Activated CD4-positive, alpha-beta T cell treated with anti-CD3 and anti-CD28 coated beads, Interleukin-2, amount 10 ng/mL, durations not matched to agents 24 days and 14 days (primary cell): ENCODE measurements around the gene ZNF611. TPM values are rescaled to one million over a fixed set of nuclear protein-coding genes. Genes with fewer than 3 reads are reported as not detected.
A peak's percentile ranks its signal among the peaks of the same experiment; 100 is the strongest.
"Not testable (repeated sequence)": the region's sequence is repeated elsewhere in the genome, so short reads cannot be mapped to it uniquely, and the experiment has no call there.

Experiments
- DNase-seq: peaks from one replicate; pipeline ENCODE4 v3.0.0; 2022
- H3K27ac Mint-ChIP-seq: one replicate; pipeline ENCODE4 v1.8.0; 2022; ENCODE audit warnings: mild to moderate bottlenecking, mixed read lengths
- H3K27me3 Mint-ChIP-seq: one replicate; pipeline ENCODE4 v1.8.0; 2022; ENCODE audit warnings: mixed read lengths
- H3K36me3 Mint-ChIP-seq: one replicate; pipeline ENCODE4 v1.8.0; 2022; ENCODE audit warnings: low read depth, mild to moderate bottlenecking, mixed read lengths
- H3K4me1 Mint-ChIP-seq: one replicate; pipeline ENCODE4 v1.8.0; 2021; ENCODE audit warnings: mixed read lengths
- H3K4me3 Mint-ChIP-seq: one replicate; pipeline ENCODE4 v1.8.0; 2022; ENCODE audit warnings: mild to moderate bottlenecking, moderate library complexity, mixed read lengths
- H3K9me3 Mint-ChIP-seq: one replicate; pipeline ENCODE4 v1.8.0; 2021; ENCODE audit warnings: mixed read lengths
- intact Hi-C: fragments of 100-400 bp; cut with micrococcal nuclease; formaldehyde crosslinking; loops from one replicate; pipeline ENCODE4 v1.15.1; 2023
- total RNA-seq: library from RNA; stranded (reverse); gene quantifications from 2 replicates; pipeline ENCODE4 v1.2.3, GENCODE V29; 2022

Gene ZNF611
- total RNA-seq, 1 donor from 2014 or later: 18.2 TPM

DNA sequence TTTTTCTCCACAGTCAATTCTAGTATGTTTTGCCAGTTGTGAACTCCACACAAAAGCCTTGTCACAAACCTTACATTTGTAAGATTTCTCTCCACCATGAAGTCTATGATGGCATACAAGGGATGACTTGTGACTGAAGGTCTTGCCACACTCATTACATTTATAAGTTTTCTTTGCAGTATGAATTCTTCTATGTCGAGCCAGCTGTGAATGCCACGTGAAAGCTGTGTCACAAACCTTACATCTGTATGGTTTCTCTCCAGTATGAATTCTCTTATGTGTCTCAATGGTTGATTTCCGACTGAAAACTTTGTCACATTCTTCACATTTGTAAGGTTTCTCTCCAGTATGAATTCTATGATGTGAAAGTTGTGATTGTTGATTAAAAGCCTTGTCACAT is 29.2 kb downstream of the ZNF611 start:
- H3K27me3 Mint-ChIP-seq, H3K4me3 Mint-ChIP-seq, DNase-seq, intact Hi-C loops, H3K4me1 Mint-ChIP-seq, H3K27ac Mint-ChIP-seq: not testable (repeated sequence)
- H3K36me3 Mint-ChIP-seq: peaks cover 73% of the 10 kb centered on the region
- H3K9me3 Mint-ChIP-seq: peaks cover 35% of the 10 kb centered on the region

DNA sequence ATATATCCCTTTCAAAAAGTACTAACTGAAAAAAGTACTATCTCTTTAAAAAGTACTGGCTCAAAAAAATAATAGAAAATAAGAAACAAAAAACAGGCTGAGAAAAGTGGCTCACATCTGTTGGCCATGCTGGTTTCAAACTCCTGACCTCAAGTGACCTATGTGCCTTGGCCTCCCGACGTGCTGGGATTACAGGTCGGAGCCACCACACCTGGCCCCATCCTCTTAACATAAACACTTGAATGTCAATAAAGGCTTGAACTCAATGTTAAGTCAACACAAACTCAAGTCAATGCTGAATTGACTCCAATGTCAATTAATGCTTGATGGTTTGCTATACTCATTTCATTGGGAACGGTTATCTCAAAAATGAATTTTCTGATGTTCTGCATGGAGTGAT is 30.9 kb downstream of the ZNF611 start:
- peaks cover 69% of the 10 kb centered on the region for H3K36me3 Mint-ChIP-seq
- no peak overlapping the region for H3K27ac Mint-ChIP-seq
- H3K4me3 Mint-ChIP-seq: no peak overlapping the region
- peaks cover 39% of the 10 kb centered on the region for H3K9me3 Mint-ChIP-seq
- DNase-seq: no peak
- H3K4me1 Mint-ChIP-seq: no peaks in the 10 kb centered on the region
- no peaks in the 10 kb centered on the region for H3K27me3 Mint-ChIP-seq
- intact Hi-C loops: no loop called here

DNA sequence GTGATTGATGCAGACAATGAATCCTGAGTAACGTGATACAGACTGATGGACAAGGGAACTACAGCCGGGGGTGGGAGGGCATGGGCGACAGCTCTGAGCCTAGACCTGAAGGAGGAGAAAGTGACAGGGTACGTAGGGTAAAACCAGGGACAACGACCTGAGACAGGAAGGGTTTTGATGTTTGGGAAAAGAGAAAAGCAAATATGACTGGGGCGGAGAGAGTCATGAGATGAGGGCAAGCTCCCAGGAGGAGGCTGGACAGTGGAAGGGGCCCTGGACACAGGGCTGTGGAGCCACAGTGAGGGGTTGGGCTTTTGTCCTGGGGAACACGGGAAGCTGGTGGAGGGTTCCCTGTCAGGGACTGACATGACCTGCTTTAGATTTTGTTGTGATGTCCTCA is 34.2 kb downstream of the ZNF611 start:
- intact Hi-C loops: no loop called here
- no peaks in the 10 kb centered on the region for H3K4me1 Mint-ChIP-seq
- no peak for DNase-seq
- H3K4me3 Mint-ChIP-seq: no peak overlapping the region
- H3K9me3 Mint-ChIP-seq: peaks cover 33% of the 10 kb centered on the region
- peaks cover 40% of the 10 kb centered on the region for H3K36me3 Mint-ChIP-seq
- no peak overlapping the region for H3K27ac Mint-ChIP-seq
- no peaks in the 10 kb centered on the region for H3K27me3 Mint-ChIP-seq

DNA sequence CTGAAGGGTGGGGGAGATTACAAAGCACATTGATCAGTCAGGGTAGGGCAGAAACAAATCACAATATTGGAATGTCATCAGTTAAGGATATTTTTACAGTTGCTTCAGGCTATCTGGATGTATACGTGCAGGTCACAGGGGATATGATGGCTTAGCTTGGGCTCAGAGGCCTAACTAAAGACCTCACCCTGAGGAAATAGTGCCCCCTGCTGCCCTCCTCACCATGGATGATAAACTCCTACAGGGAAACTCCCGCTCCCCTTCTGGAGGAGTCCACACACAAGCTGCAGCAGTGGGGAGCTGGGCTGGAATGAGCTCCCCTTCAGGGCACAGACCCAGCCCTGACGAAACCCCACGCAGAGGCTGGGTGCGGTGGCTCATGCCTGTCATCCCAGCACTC is 35.3 kb downstream of the ZNF611 start:
- H3K4me1 Mint-ChIP-seq, DNase-seq, intact Hi-C loops, H3K27ac Mint-ChIP-seq, H3K4me3 Mint-ChIP-seq, H3K27me3 Mint-ChIP-seq: not testable (repeated sequence)
- H3K36me3 Mint-ChIP-seq: peaks cover 29% of the 10 kb centered on the region
- H3K9me3 Mint-ChIP-seq: peaks cover 22% of the 10 kb centered on the region

DNA sequence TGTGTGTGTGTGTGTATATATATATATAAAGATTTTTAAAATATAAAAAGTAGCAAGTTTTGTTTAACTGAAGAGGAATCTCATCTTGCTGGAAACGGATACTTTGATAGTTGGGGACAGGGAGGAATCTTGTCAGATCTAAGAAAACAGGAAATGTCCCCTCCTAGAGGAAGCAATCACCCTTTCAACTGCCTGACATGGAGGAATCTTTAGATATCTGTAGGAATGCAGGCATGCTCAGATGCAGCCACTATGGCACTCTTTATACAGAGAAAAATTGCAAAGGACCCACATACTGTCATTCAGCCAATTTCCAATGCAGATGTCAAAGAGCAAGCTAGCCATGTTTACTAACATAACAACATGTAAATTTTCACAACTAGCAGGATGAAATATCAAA is 38.8 kb downstream of the ZNF611 start:
- no peak for DNase-seq
- intact Hi-C loops: no loop called here
- no peak overlapping the region for H3K27ac Mint-ChIP-seq
- peaks cover 18% of the 10 kb centered on the region for H3K9me3 Mint-ChIP-seq
- peaks cover 16% of the 10 kb centered on the region for H3K36me3 Mint-ChIP-seq
- H3K4me3 Mint-ChIP-seq: no peak overlapping the region
- no peaks in the 10 kb centered on the region for H3K27me3 Mint-ChIP-seq
- no peaks in the 10 kb centered on the region for H3K4me1 Mint-ChIP-seq

DNA sequence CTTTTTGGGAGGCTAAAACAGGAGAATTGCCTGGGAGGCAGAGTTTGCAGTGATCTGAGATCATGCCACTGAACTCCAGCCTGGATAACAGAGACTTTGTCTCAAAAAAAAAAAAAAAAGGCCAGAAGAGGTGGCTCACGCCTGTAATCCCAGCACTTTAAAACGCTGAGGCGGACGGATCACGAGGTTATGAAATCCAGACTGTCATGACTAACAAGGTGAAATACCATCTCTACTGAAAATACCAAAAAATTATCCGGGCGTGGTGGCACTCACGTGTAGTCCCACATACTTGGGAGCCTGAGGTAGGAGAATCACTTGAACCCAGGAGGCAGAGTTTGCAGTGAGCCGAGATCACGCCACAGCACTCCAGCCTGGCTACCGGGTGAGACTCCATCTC is 39.9 kb downstream of the ZNF611 start:
- peaks cover 7% of the 10 kb centered on the region for H3K4me1 Mint-ChIP-seq
- intact Hi-C loops: no loop called here
- H3K9me3 Mint-ChIP-seq: peaks cover 14% of the 10 kb centered on the region
- no peak for DNase-seq
- H3K27ac Mint-ChIP-seq: no peak overlapping the region
- no peaks in the 10 kb centered on the region for H3K27me3 Mint-ChIP-seq
- no peak overlapping the region for H3K4me3 Mint-ChIP-seq
- H3K36me3 Mint-ChIP-seq: peaks cover 7% of the 10 kb centered on the region

DNA sequence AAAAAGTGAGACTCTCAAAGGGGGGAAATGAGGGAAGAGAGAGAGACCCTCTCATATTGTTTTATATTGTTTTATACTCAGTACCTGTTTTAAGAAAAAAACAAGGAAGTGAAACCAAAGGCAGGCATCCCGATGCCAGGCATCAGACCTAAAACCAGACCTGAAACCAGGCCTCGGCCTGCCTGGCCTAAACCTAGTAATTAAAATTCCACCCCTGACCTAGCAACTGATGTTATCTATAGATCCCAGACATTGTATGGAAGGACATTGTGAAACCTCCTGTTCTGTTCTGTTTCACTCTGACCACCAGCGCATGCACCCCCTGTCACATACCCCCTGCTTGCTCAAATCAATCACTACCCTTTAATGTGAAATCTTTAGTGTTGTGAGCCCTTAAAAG is 40.6 kb downstream of the ZNF611 start:
- H3K27me3 Mint-ChIP-seq, DNase-seq, H3K4me3 Mint-ChIP-seq, intact Hi-C loops, H3K36me3 Mint-ChIP-seq, H3K27ac Mint-ChIP-seq: not testable (repeated sequence)
- peaks cover 11% of the 10 kb centered on the region for H3K4me1 Mint-ChIP-seq
- H3K9me3 Mint-ChIP-seq: peaks cover 12% of the 10 kb centered on the region

DNA sequence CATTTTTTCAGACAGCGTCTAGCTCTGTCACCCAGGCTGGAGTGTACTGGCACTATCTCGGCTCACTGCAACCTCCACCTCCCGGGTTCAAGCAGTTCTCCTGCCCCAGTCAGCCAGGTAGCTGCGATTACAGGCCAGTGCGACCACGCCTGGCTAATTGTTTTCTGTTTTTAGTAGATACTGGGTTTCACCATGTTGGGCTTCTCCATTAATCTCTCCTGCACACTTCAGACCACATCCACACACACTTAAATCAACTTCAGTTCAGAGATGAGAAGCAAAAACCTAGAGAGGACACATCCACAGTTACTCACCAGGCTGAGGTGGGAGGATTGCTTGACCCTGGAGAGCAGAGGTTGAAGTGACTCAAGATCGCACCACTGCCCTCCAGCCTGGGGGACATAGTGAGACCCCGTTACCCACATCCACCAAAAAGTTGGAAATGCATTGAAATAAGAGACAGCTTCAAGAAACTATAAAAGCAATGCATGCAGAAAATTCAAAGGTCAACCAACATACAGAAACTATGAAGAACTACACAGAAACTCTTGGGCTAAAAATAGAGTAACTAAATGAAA is 42.3 kb downstream of the ZNF611 start:
- H3K27me3 Mint-ChIP-seq: no peaks in the 10 kb centered on the region
- intact Hi-C loops: no loop called here
- DNase-seq: no peak
- H3K9me3 Mint-ChIP-seq: peaks cover 1% of the 10 kb centered on the region
- no peak overlapping the region for H3K27ac Mint-ChIP-seq
- no peak overlapping the region for H3K4me3 Mint-ChIP-seq
- peaks cover 13% of the 10 kb centered on the region for H3K36me3 Mint-ChIP-seq
- H3K4me1 Mint-ChIP-seq: peaks cover 22% of the 10 kb centered on the region

DNA sequence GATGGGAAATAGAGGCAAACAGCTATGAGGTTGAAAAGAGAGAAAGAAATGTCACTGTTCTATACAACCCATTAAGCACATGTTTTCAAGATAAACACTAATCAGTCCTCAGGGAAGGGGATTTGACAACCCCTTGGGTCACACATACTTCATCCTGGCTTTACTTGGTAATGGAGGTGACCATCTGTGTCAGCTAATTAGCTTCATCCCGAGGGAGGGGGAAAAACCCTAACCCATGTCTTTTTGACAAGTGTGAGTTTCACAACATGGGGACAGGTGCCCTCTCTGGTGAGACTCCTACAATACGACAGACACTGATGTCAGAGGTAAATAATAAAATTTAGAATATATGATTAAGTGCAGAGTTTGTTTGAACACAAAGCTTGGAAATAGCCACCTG is 43.1 kb downstream of the ZNF611 start:
- Mint-ChIP-seq H3K36me3 (peaks cover 13% of the 10 kb centered on the region), H3K9me3 (no peaks in the 10 kb centered on the region), H3K27ac (no peak overlapping the region), H3K4me3 (peak overlapping the region; percentile 94), H3K27me3 (no peaks in the 10 kb centered on the region), H3K4me1 (peaks cover 22% of the 10 kb centered on the region)
- DNase-seq: no peak
- intact Hi-C loops: loop anchor here (2.0 kb wide), 1 partner anchor 165 kb away; the partner anchor contains the start of gene ZNF808

DNA sequence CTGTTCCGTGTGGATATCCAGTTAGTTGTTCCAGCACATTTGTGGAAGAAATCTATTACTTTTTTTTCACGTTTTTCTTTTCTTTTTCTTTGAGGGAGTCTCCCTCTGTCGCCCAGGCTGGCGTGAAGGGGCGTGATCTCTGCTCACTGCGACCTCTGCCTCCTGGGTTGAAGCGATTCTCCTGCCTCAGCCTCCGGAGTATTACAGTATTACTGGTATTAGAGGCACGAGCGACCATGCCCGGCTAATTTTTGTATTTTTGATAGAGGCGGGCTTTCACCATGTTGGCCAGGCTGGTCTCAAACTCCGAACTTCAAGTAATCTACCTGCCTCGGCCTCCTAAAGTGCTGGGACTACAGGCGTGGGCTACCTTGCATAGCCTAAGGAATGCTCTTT is 43.6 kb downstream of the ZNF611 start:
- Mint-ChIP-seq H3K4me3 (peak overlapping the region; percentile 94), H3K4me1 (peaks cover 22% of the 10 kb centered on the region), H3K27ac (peak overlapping the region; percentile 91), H3K9me3 (no peaks in the 10 kb centered on the region), H3K27me3 (no peaks in the 10 kb centered on the region), H3K36me3 (peaks cover 13% of the 10 kb centered on the region)
- intact Hi-C loops: loop anchor here (2.0 kb wide), 1 partner anchor 164 kb away; the partner anchor contains the start of gene ZNF808
- no peak for DNase-seq

DNA sequence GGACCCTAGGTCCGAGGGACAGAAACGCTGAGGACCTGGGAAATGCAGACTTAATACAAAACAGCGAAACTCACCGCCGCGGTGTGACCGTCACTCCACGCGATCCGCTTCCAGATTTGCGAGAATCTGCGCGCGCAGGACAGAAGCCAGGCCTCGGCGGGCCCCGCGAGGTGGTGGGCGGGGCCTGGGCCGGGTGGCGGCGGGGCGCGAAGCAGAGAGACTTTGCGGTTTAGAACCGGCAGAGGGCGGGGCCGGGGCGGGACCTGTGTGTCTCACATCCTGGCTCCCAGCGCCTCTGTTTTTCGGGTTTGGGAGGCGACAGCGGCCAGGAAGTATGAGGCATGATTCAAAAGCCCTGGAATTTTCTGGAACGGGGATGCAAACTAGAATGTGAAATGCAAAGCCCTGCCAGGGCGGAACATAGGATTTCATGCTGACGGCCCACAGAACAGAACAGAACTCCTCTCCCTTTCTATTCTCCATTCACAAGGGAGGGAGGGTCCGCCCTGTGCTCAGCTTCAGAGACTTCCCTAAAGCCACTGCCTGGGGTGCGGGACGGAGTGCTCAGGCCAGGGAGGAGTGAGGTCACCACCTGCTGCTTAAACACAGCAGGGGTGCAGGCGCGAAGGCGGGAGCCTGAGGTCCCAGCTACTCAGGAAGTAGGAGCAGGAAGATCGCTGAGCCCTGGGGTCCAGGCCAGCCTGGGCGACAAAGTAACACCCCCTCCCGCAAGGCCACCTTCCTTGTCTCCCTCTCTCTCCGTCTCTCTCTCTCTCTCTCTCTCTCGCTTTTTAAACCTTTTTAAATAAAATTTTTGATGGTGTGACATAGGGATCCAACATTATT is 44.3 kb downstream of the ZNF611 start:
- DNase-seq: peak; percentile 97
- Mint-ChIP-seq H3K27ac (peak overlapping the region; percentile 91), H3K4me3 (peak overlapping the region; percentile 94), H3K9me3 (no peaks in the 10 kb centered on the region), H3K27me3 (no peaks in the 10 kb centered on the region), H3K4me1 (peaks cover 22% of the 10 kb centered on the region), H3K36me3 (peaks cover 17% of the 10 kb centered on the region)
- intact Hi-C loops: loop anchor here (1.0 to 2.0 kb wide), 3 partner anchors 45 to 164 kb away; partner anchors contain the start of genes ZNF611, ZNF808 and ZNF83

DNA sequence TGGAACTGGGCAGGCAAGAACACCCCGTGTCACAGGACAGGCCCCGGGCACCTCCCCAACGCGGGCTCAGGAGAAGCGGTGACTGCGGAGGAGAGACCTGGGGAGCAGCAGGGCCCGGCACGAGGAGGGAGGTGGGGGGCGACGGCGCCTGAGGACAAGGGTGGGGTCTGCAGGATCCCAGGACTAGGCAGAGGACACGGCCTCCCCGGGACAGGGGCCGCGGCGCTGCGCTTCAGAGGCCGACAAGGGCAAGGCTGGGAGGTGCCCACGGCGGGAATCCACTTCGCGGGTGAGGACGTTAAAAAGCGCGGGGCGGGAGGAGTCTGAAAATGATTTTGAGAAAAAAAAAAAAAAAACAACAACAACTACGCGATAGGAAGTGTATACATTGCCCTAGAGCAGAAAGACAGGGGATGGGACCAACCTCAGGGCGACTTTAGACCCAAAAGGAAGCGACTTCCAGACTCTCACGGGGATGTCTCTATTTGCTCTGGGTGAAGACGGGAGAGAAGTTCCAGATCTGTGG is 44.9 kb downstream of the ZNF611 start:
- DNase-seq: peak; percentile 83
- Mint-ChIP-seq H3K27ac (peak overlapping the region; percentile 91), H3K4me3 (peak overlapping the region; percentile 94), H3K36me3 (peaks cover 24% of the 10 kb centered on the region), H3K9me3 (peaks cover 2% of the 10 kb centered on the region), H3K27me3 (no peaks in the 10 kb centered on the region), H3K4me1 (peaks cover 22% of the 10 kb centered on the region)
- intact Hi-C loops: loop anchor here (1.0 to 2.0 kb wide), 3 partner anchors 45 to 163 kb away; partner anchors contain the start of genes ZNF611, ZNF808 and ZNF83

DNA sequence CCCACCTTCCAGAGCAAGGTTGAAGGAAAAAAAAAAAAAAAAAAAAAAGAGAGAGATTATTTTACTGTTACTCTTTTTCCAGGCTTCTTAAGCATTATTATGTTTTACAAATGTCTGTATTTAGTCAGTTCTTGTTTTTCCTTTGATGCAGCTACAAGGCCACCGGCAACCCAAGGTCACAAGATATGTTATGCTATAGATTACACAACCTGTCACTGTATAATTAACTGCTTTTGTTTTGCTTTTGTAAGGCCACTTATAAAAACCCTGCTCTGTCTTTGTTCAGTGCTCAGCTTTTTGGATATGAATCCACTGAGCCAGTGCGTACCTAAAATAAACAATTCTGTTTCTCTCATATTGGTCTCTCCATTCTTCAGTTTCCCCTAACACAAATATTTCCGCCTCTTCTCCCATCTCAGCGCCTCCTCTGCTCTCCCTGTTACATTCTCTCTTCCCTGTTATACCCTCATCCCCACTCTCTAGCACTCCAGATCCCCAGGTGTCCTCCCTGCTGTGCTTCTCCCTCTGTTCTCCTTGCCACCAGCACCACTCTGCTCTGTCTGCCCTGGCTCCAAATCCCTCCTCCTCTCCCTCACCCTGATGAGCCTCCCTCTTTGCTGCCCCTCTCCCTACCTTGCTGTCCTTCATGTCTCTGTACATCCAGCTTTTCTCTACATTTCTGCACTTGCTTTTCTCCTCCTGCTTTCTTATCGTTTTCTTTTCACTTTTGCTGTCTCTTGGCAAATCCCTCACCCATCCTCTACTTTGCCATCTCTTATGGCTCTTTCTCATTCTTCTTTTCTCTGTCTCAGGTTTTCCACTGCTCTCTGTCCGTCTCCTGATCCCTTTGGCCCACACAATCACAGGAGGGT is 45.7 kb downstream of the ZNF611 start:
- Mint-ChIP-seq H3K4me3 (peak overlapping the region; percentile 94), H3K4me1 (peaks cover 26% of the 10 kb centered on the region), H3K27ac (peak overlapping the region; percentile 91), H3K36me3 (peaks cover 28% of the 10 kb centered on the region)
- H3K9me3 Mint-ChIP-seq, intact Hi-C loops, H3K27me3 Mint-ChIP-seq, DNase-seq: not testable (repeated sequence)
